CD4-positive, alpha-beta memory T cell (primary cell): ENCODE measurements around the gene TRAF3. TPM values are rescaled to one million over a fixed set of nuclear protein-coding genes. Genes with fewer than 3 reads are reported as not detected.

Source experiments
- CTCF ChIA-PET: fragments of 350-600 bp; sonication (Branson Sonifier 250); formaldehyde crosslinking; loops from one replicate; lab custom pipeline; 2021; ENCODE audit warnings: inconsistent platforms; ENCODE audit not compliant: partially characterized antibody; lab: Charles Lee
- POLR2A ChIA-PET: fragments of 350-600 bp; sonication (Branson Sonifier 250); formaldehyde crosslinking; loops from one replicate; lab custom pipeline; 2021; ENCODE audit not compliant: partially characterized antibody; lab: Charles Lee
- DNase-seq, 5 donors: peaks; one replicate each; pipeline versions ENCODE4 v3.0.0 to v3.0.0-alpha.2; 2020 to 2022; ENCODE audit warnings: mixed read lengths in 1 of 5
- H3K27ac ChIP-seq: one replicate; pipeline ENCODE4 v1.7.0; 2013; ENCODE audit warnings: low read depth, low read length
- H3K27me3 ChIP-seq: 2 replicates; pipeline ENCODE4 v1.7.0; 2013; ENCODE audit warnings: mild to moderate bottlenecking, low read length, moderate library complexity; ENCODE audit not compliant: insufficient read depth
- H3K36me3 ChIP-seq: 2 replicates; pipeline ENCODE4 v1.7.0; 2013; ENCODE audit warnings: mild to moderate bottlenecking, low read length, moderate library complexity; ENCODE audit not compliant: insufficient read depth
- H3K4me1 ChIP-seq: 2 replicates; pipeline ENCODE4 v1.7.0; 2013; ENCODE audit warnings: mild to moderate bottlenecking, low read length, moderate library complexity; ENCODE audit not compliant: insufficient read depth
- H3K4me3 ChIP-seq, 2 donors: one replicate each; pipeline ENCODE4 v1.7.0; 2013; ENCODE audit warnings: low read length in 2 of 2, mild to moderate bottlenecking in 1 of 2
- H3K9me3 ChIP-seq, 2 donors: one replicate each; pipeline ENCODE4 v1.7.0; 2013; ENCODE audit warnings: low read length in 2 of 2, control low read depth in 1 of 2; ENCODE audit not compliant: control insufficient read depth in 1 of 2
- H3K27ac Mint-ChIP-seq, 7 donors: one replicate each; pipeline ENCODE4 v1.8.0; 2020 to 2021; ENCODE audit warnings: mixed read lengths in 7 of 7, mild to moderate bottlenecking in 6 of 7, inconsistent platforms in 3 of 7, moderate library complexity in 3 of 7
- H3K27me3 Mint-ChIP-seq, 2 donors: one replicate each; pipeline ENCODE4 v1.8.0; 2020 to 2021; ENCODE audit warnings: mixed read lengths in 2 of 2
- H3K36me3 Mint-ChIP-seq, 2 donors: one replicate each; pipeline ENCODE4 v1.8.0; 2020 to 2021; ENCODE audit warnings: mixed read lengths in 2 of 2, inconsistent platforms in 1 of 2, mild to moderate bottlenecking in 1 of 2
- H3K4me1 Mint-ChIP-seq, 4 donors: one replicate each; pipeline ENCODE4 v1.8.0; 2020 to 2021; ENCODE audit warnings: mixed read lengths in 4 of 4, mild to moderate bottlenecking in 1 of 4
- H3K4me3 Mint-ChIP-seq, 8 donors: one replicate each; pipeline ENCODE4 v1.8.0; 2020 to 2021; ENCODE audit warnings: mixed read lengths in 8 of 8, mild to moderate bottlenecking in 7 of 8, moderate library complexity in 6 of 8, inconsistent platforms in 3 of 8
- H3K9me3 Mint-ChIP-seq, 8 donors: one replicate each; pipeline ENCODE4 v1.8.0; 2020 to 2021; ENCODE audit warnings: mixed read lengths in 8 of 8, mild to moderate bottlenecking in 5 of 8, inconsistent platforms in 3 of 8, moderate library complexity in 1 of 8
- intact Hi-C: fragments of 100-400 bp; cut with micrococcal nuclease; formaldehyde crosslinking; loops from one replicate; pipeline ENCODE4 v1.15.1; 2023
- polyA plus RNA-seq, 2 donors: library from polyadenylated mRNA; unstranded; fragments of 300-500 nt; fragmentation: Illumina TruSeq; gene quantifications; one replicate each; pipeline ENCODE4 v1.2.3, GENCODE V29; 2021
- total RNA-seq, 2 experiments: library from RNA; stranded (reverse); gene quantifications; one replicate each; pipeline ENCODE4 v1.2.3, GENCODE V29; 2021

Gene TRAF3
- total and polyA plus RNA-seq, 4 experiments from 2014 or later: 14.9 to 44.8 (median 32.2) TPM

DNA sequence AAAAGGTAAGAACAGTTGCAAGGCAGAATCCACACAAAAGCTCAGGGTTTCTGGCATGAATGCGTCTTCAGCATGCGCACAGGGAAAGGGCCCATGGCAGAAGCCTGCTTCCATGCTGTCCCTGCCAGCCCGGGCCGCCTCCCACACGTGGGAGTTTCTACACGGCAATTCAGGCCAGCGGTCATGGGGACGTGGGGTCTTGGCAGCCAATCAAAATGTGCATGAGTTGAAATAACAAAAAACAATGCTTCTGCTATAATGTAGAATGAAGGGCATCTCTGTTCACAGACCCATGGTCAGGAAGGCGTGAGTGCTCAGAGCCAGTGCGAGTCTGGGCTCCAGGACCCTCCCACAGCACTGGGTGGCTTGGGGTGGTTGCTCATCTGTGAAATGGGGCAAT is 173.8 kb downstream of the TRAF3 start:
- no peak overlapping the region for H3K27ac Mint-ChIP-seq
- H3K27me3 ChIP-seq: no peaks in the 10 kb centered on the region
- no peaks in the 10 kb centered on the region for H3K36me3 ChIP-seq

GRCh38 chr14:102951799-102952198 is 174.6 kb downstream of the TRAF3 start:
- no peak overlapping the region for H3K4me3 ChIP-seq
- no peak overlapping the region for H3K27ac ChIP-seq
- peaks cover 15% of the 10 kb centered on the region for H3K4me1 ChIP-seq
- Mint-ChIP-seq H3K36me3 (peaks cover 4 to 9% of the 10 kb centered on the region in 2 donors), H3K4me1 (peaks cover 11 to 23% (median 19%) of the 10 kb centered on the region in 4 donors), H3K27ac (no peak overlapping the region), H3K4me3 (no peak overlapping the region), H3K27me3 (no peaks in the 10 kb centered on the region), H3K9me3 (no peaks in the 10 kb centered on the region)
- no peaks in the 10 kb centered on the region for H3K36me3 ChIP-seq
- CTCF ChIA-PET: no interaction called here
- no peak for DNase-seq
- no peaks in the 10 kb centered on the region for H3K9me3 ChIP-seq
- intact Hi-C loops: no loop called here
- H3K27me3 ChIP-seq: no peaks in the 10 kb centered on the region
- POLR2A ChIA-PET: no interaction called here

More for the DNA sequence above, 173.8 kb downstream of the TRAF3 start:
- ChIA-PET POLR2A (no interaction called here), CTCF (no interaction called here)
- Mint-ChIP-seq H3K27me3 (no peaks in the 10 kb centered on the region), H3K4me3 (no peak overlapping the region), H3K9me3 (no peaks in the 10 kb centered on the region), H3K36me3 (peaks cover 4 to 9% of the 10 kb centered on the region in 2 donors), H3K4me1 (peaks cover 15 to 30% (median 23%) of the 10 kb centered on the region in 4 donors)
- H3K27ac ChIP-seq: no peak overlapping the region
- H3K4me1 ChIP-seq: peaks cover 15% of the 10 kb centered on the region
- H3K9me3 ChIP-seq: no peaks in the 10 kb centered on the region
- H3K4me3 ChIP-seq: no peak overlapping the region
- intact Hi-C loops: no loop called here
- DNase-seq: no peak

DNA sequence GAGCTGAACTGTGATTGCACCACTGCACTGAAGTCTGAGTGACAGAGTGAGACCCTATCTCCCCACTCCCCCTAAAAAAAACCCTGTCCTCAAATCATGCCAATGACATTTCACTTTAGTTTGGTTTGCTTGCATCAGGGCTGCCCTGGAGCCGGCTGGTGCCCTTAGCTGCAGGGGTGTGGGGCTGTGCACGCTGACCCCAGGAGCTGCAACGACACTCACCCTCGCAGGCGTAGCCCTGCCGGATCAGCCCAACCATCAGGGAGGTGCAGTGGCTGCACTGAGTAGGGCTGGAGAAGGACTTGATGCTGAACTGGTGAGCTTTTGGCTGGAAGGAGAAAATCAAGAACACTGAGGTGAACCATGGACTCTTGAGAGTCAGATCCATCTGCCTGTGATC is 175.0 kb downstream of the TRAF3 start:
- Histone ChIP-seq H3K27ac (no peak overlapping the region), H3K4me3 (no peak overlapping the region), H3K27me3 (no peaks in the 10 kb centered on the region), H3K4me1 (peaks cover 15% of the 10 kb centered on the region), H3K36me3 (no peaks in the 10 kb centered on the region), H3K9me3 (no peaks in the 10 kb centered on the region)
- Mint-ChIP-seq H3K27ac (no peak overlapping the region), H3K36me3 (peaks cover 4 to 9% of the 10 kb centered on the region in 2 donors), H3K4me1 (peaks cover 9 to 19% (median 15%) of the 10 kb centered on the region in 4 donors), H3K4me3 (no peak overlapping the region), H3K27me3 (no peaks in the 10 kb centered on the region), H3K9me3 (no peaks in the 10 kb centered on the region)
- ChIA-PET CTCF (no interaction called here), POLR2A (no interaction called here)
- intact Hi-C loops: no loop called here
- DNase-seq: no peak

DNA sequence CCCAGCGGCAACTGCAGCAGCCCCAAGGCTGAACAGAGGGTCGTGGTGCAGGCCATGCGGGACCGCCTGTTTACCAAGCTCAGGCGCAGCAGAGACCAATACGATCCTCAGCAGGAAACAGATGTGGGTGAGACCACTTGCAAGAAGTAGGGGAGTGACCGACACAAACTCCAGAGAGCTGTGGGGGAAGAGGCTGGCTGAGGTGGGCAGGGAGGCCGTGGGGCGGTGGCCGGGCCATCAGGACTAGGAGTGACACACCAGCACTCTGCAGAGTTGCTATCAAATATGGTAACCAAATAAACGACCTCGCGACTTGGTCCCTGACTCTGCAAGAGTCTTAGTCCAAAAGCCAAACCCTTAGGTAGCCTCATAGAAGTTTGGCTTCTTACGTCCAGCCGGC is 175.9 kb downstream of the TRAF3 start:
- Mint-ChIP-seq H3K9me3 (no peaks in the 10 kb centered on the region), H3K4me3 (no peak overlapping the region), H3K27ac (peak overlapping the region in 1 of 7 donors; percentile 5), H3K36me3 (peaks cover 4 to 9% of the 10 kb centered on the region in 2 donors), H3K4me1 (peaks cover 9 to 15% (median 11%) of the 10 kb centered on the region in 4 donors), H3K27me3 (no peaks in the 10 kb centered on the region)
- Histone ChIP-seq H3K27me3 (no peaks in the 10 kb centered on the region), H3K27ac (no peak overlapping the region), H3K36me3 (no peaks in the 10 kb centered on the region), H3K9me3 (no peaks in the 10 kb centered on the region), H3K4me1 (peaks cover 15% of the 10 kb centered on the region), H3K4me3 (no peak overlapping the region)
- ChIA-PET POLR2A (no interaction called here), CTCF (no interaction called here)
- DNase-seq: no peak
- intact Hi-C loops: no loop called here

GRCh38 chr14:102954081-102954789 is 177.0 kb downstream of the TRAF3 start:
- no peaks in the 10 kb centered on the region for H3K9me3 Mint-ChIP-seq
- POLR2A ChIA-PET: no interaction called here

DNA sequence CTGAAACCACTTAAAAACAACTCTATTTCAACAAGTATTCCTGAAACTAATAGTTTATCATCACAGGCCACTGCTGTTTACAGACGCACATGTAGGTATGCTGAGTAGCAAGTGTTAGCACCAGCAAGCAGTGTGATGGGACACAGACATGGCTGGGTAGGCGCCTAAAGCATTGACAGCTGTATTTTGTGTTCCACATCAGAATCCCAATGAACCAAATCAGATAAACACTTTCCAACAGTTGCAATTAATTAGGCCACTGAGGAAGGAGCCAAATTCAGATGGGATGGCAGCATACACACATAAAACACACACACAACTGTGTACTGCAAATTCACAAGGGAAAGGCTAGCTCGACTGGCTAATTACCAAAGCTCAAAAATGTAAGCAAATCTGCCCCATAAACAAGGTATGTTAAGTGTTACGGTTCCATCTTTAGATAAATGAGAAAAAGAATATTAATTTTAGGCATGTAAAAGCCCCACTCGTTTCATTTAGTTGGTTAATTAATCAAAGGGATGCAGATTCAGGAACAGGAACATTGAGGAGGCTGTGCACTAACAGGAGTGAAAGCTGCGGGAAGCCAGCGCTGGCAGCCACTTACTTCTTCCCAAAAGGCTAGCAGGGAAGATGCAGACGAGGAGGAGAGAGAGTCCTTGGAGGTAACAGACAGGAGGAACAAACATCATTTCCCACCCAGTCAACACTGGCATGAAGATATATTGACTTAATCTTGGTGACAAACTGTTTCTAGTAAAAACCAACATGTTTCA is 178.6 kb downstream of the TRAF3 start:
- Histone ChIP-seq H3K9me3 (no peaks in the 10 kb centered on the region), H3K36me3 (no peaks in the 10 kb centered on the region), H3K4me1 (no peaks in the 10 kb centered on the region), H3K27me3 (no peaks in the 10 kb centered on the region), H3K27ac (no peak overlapping the region), H3K4me3 (no peak overlapping the region)
- H3K4me3 Mint-ChIP-seq: no peak overlapping the region
- POLR2A ChIA-PET: no interaction called here
- intact Hi-C loops: no loop called here
- H3K27ac Mint-ChIP-seq: no peak overlapping the region
- no peaks in the 10 kb centered on the region for H3K9me3 Mint-ChIP-seq
- no peaks in the 10 kb centered on the region for H3K27me3 Mint-ChIP-seq
- H3K4me1 Mint-ChIP-seq: no peaks in the 10 kb centered on the region
- H3K36me3 Mint-ChIP-seq: peaks cover 4 to 10% of the 10 kb centered on the region in 2 donors
- no peak for DNase-seq
- CTCF ChIA-PET: no interaction called here

More at GRCh38 chr14:102954081-102954789, 177.0 kb downstream of the TRAF3 start:
- Mint-ChIP-seq H3K36me3 (peaks cover 4 to 11% of the 10 kb centered on the region in 2 donors), H3K4me1 (peaks cover 4 to 8% (median 5%) of the 10 kb centered on the region in 4 donors), H3K27ac (no peak overlapping the region), H3K27me3 (no peaks in the 10 kb centered on the region), H3K4me3 (no peak overlapping the region)
- Histone ChIP-seq H3K27me3 (no peaks in the 10 kb centered on the region), H3K9me3 (no peaks in the 10 kb centered on the region), H3K36me3 (no peaks in the 10 kb centered on the region), H3K27ac (no peak overlapping the region), H3K4me3 (no peak overlapping the region), H3K4me1 (peaks cover 8% of the 10 kb centered on the region)
- intact Hi-C loops: no loop called here
- no peak for DNase-seq
- CTCF ChIA-PET: no interaction called here

DNA sequence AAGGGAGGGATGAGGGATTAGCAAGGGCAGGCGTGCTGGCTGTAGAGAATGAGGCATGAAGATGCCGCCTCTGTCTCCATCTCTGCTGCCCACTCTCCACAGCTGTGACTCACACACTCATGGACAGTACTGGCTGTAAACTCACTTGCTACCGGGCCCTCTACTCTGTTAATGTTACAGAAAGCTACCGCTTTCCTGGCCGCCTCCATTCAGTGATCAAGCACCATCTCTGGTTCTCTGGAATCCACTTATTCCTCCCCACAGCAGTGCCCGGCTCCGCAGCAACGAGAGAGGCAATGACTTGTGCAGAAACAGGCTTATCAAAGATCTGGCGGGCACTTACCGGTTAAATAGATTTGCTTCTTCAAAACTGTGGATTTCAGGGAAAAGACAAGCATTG is 180.0 kb downstream of the TRAF3 start:
- Histone ChIP-seq H3K9me3 (no peaks in the 10 kb centered on the region), H3K36me3 (no peaks in the 10 kb centered on the region), H3K27ac (no peak overlapping the region), H3K4me1 (no peaks in the 10 kb centered on the region), H3K4me3 (no peak overlapping the region), H3K27me3 (no peaks in the 10 kb centered on the region)
- Mint-ChIP-seq H3K27me3 (no peaks in the 10 kb centered on the region), H3K27ac (no peak overlapping the region), H3K4me3 (no peak overlapping the region), H3K9me3 (no peaks in the 10 kb centered on the region), H3K36me3 (peaks cover 4 to 10% of the 10 kb centered on the region in 2 donors), H3K4me1 (no peaks in the 10 kb centered on the region)
- ChIA-PET POLR2A (no interaction called here), CTCF (no interaction called here)
- no peak for DNase-seq
- intact Hi-C loops: no loop called here
